ENCODE data around the gene FUZ.
"Not testable (repeated sequence)": the region's sequence is repeated elsewhere in the genome, so short reads cannot be mapped to it uniquely, and the experiment has no call there.

FUZ gene

GRCh38 chr19:49831592-49831991 lies 18.5 kb upstream of the FUZ start:
- no peak for DNase-seq

- DNase-seq = no peak
Measured at GRCh38 chr19:49830766-49831165, 17.7 kb upstream of the FUZ start.

DNA sequence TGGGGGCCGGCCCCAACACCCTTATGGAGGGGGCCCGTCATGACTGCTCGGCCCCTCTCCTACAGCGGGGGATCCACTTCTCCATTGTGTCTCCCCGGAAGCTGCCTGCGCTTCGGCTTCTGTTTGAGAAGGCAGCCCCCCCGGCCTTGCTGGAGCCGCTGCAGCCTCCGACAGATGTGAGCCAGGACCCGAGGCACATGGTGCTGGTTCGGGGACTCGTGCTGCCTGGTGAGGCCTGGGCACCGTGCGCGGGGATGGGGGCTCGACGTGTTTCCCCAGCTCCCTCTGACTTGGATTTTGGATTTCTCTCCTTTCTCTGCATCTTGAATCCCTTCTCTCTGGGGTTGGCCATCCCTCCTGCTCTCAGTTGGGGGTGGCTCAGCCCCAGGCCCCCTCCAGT lies 16.6 kb upstream of the FUZ start:
- DNase-seq = no peak

DNA sequence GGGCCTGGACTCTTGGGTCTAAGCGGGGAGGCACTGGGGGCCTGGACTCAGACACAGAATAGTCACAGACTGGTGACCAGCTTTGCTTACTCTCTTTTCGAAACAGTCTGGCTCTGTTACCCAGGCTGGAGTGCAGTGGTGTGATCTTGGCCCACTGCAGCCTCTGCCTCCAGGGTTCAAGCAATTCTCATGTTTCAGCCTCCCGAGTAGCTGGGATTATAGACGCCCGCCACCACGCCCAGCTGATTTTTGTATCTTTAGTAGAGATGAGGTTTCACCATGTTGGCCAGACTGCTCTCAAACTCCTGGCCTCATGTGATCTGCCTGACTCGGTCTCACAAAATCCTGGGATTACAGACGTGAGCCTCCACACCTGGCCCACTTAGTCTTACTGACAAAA lies 16.1 kb upstream of the FUZ start:
- DNase-seq = no peak

DNA sequence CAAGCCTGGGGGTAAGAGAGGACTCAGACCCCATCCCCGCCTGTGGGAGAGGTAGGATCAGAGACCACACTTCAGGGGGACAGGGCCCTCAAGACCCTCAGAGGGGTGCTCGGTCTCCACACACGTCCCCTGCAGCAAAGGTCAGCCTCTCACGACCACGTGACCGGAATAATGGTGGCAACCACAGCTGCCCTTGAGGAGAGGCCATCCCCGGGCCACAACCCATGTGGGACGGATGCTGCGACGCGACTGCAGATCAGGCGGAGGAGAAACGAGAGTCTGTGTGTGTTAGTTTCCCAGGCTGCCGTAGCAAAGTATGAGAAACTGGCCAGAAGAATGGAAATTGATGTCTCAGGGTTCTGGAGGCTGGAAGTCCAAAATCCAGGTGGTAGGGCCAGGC lies 13.9 kb upstream of the FUZ start:
- no peak for DNase-seq

DNA sequence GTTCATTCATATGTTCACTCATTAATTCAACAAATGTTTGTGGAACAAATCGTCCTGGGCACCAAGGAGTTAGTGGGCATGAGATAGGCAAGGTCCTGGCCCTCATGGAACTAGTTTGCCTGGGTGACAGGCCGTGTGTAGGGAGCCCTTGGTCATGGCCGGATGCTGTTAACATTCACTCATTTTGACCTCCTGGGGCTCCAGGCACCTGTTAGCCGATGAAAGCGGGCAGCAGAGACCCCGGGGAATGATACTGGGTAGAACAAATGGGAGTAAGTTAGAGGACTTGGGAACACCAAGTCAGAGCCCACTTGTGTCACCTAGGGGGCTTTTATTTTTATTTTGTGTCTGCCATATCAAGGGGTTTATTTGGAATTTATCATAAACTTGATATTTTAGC lies 11.6 kb upstream of the FUZ start:
- DNase-seq = no peak

GRCh38 chr19:49823472-49823871 lies 10.4 kb upstream of the FUZ start:
- peak; percentile 79 to 86 for DNase-seq

- DNase-seq = peak; percentile 75 to 83
Measured at GRCh38 chr19:49820125-49820524, 7.0 kb upstream of the FUZ start.

- DNase-seq = not testable (repeated sequence)
Measured at GRCh38 chr19:49819452-49820115, 6.5 kb upstream of the FUZ start.

GRCh38 chr19:49818649-49819370 lies 5.7 kb upstream of the FUZ start:
- DNase-seq = no peak

DNA sequence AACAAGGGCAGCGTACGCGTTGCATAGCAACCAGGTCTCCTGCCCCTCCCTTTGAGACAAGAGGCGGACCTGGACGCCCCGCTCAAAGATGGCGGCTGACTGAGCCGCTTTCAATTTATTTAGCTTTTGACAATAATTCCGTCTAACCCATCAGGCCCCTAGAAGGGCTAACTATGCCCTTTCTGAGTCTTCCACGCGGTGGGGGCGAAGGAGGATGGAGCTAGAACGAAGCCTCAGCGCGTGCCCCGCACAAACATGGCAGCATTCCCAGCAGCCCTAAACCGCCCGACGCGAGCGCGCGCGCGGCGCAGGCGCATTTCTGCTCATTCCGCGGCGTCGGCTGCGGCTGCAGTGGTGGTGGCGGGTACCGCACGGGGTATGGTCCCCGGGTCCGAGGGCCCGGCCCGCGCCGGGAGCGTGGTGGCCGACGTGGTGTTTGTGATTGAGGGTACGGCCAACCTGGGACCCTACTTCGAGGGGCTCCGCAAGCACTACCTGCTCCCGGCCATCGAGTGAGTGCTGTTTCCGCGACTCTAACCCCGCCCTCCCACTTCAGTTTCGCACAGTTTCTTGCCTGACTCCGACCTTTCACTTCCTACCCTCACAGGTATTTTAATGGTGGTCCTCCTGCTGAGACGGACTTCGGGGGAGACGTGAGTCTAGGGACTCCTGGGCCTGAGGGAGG lies 5.0 kb upstream of the FUZ start, which contains the start of gene MED25:
Gene MED25 (plus strand): TSS at position 326 of the 685 bp plus-strand sequence. CDS start 53 bp downstream, at position 379.
- peak; percentile 80 to 98 for DNase-seq

- DNase-seq = no peak
Measured at GRCh38 chr19:49816590-49816989, 3.5 kb upstream of the FUZ start.

DNA sequence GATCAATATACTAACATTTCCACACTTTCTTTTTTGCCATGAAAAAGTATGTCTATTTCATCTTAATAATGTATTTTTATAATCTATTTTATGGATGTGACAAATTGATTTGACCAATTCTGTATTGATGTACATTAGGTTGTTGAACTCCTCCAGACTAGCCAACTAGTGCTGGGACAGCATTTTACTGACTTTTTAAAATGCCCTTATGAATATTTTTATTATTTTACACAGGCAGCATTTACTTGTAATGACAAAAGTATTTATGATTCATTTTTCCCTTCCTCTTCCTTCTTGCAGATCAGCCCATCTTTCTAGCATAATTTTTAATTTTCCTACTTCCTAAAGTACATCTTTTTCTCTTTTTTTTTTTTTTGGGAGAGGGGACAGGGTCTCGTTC lies 918 bp upstream of the FUZ start:
- DNase-seq = no peak

DNA sequence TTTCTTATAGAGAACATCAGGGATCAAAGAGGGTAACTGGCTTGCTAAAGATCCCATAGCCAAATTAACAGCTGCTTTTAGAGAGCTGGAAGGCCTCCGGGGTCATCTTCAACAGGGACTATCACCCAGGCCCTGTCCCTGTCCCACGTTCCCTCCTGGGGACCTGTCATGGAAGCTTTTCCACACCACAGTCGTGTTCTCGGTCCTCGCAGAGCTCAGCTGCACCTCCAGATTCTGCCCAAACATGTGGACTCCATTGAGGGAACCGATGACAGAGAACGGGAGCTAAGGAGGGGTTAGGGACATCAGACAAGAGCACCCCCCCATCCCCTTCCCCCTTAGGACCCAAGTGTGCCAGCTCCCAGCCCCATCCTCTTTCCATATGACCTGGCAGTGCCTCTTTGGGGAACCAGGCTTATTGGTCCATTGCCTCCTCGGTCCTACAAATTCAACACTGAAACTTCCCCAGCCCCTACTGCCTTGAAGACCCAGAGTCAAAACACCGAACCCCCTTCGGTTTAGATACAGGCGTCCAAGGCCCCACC lies 568 bp downstream of the FUZ start:
- DNase-seq = no peak

- no peak for DNase-seq
Measured at GRCh38 chr19:49811328-49811727, 1.8 kb downstream of the FUZ start.

- no peak for DNase-seq
Measured at GRCh38 chr19:49809941-49810389, 3.1 kb downstream of the FUZ start.

GRCh38 chr19:49809160-49809940 lies 3.7 kb downstream of the FUZ start:
- peak in 1 of 2 experiments; percentile 48 for DNase-seq

DNA sequence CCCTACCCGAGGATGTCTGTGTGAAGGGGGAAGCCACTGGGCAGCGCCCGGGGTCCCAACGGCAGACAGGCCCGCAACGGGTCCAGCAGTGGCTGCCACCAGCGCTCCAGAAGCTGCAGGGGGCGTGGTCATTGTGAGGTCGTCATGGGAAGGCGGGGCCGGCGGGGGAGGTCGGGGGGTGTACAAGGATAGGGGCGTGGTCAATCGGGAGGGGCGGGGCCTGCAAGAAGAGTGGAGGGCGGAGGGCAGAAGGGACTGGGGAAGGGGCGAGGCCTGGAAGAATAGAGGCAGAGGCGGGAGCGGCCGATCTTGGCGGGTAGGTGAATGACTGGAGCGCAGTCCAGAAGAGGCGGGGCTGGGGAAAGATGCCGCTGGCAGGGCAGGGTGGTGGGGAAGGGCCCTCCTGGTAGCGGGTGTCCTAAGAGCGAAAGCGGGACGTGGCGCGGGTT lies 4.4 kb downstream of the FUZ start:
- DNase-seq = peak; percentile 93 to 98

DNA sequence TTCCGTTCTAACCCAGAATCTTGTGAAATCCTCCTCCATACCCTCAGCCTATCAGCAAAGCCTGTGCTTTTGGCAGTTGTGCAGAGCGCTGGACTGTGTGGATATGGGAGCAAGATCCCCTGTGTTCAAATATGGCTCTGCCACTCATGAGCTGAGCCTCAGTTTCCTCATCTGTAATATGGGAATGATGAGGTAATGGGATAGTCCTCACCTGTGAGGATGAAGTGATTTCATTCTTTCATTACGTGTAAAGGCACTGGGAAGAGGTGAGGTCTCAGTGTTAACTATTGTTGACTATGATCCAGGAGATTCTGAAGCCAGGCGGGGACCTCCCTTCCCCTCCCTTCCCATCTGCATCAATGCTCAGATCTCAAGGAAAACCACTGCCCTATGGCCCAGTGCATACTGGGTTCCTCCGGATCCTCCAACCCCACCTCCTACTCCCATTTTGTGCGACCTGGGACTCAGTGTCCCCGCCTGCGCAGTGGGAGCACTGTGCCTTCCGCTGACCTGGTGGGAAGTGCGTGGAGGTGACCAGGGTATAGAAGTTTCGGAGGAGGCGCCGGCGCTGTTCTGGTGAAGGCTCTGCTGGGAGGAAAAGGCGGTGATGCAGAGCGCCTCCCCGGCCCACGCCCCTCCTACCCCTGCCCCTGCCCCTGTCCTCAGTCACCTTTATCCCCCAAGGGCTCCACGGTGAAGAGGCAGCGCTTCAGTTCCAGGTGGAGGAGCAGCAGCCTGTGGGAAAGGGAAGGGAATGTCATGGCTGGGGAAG lies 5.0 kb downstream of the FUZ start:
- DNase-seq = no peak

- no peak for DNase-seq
Measured at GRCh38 chr19:49807058-49807903, 5.8 kb downstream of the FUZ start.

- no peak for DNase-seq
Measured at GRCh38 chr19:49806620-49806959, 6.5 kb downstream of the FUZ start.
